OCI-LY1 (cell line): Measurements from ENCODE around the gene DIP2C.

Experiments
- H2AFZ ChIP-seq: fragments of 200-600 bp; sonication (generic), shearing (Covaris generic); 2 replicates; pipeline ENCODE4 v1.6.0; 2014; ENCODE audit warnings: antibody characterized with exemption, mild to moderate bottlenecking, low read length
- H3F3A ChIP-seq: fragments of 200-600 bp; sonication (generic), shearing (Covaris generic); 2 replicates; pipeline ENCODE4 v1.6.0; 2014; ENCODE audit warnings: mild to moderate bottlenecking, antibody characterized with exemption, low read length, moderate library complexity; ENCODE audit not compliant: insufficient read depth
- H3K27ac ChIP-seq: fragments of 200-600 bp; sonication (generic); 2 replicates; pipeline ENCODE4 v1.5.1; 2014; ENCODE audit warnings: low read length, mixed run types, mild to moderate bottlenecking, low read depth; ENCODE audit not compliant: poor library complexity, severe bottlenecking
- H3K27me3 ChIP-seq: fragments of 200-600 bp; sonication (generic); 2 replicates; pipeline ENCODE4 v1.6.0; 2014; ENCODE audit warnings: antibody characterized with exemption, mild to moderate bottlenecking, low read length, moderate library complexity; ENCODE audit not compliant: insufficient read depth
- H3K36me3 ChIP-seq: fragments of 200-600 bp; sonication (generic); 2 replicates; pipeline ENCODE4 v1.6.1; 2014; ENCODE audit warnings: mild to moderate bottlenecking, antibody characterized with exemption, low read length, moderate library complexity, mixed read lengths; ENCODE audit not compliant: insufficient read depth
- H3K4me1 ChIP-seq: fragments of 200-600 bp; sonication (generic); 2 replicates; pipeline ENCODE4 v1.5.1; 2014; ENCODE audit warnings: mild to moderate bottlenecking, low read length, moderate library complexity; ENCODE audit not compliant: insufficient read depth, severe bottlenecking
- H3K4me2 ChIP-seq: fragments of 200-600 bp; sonication (generic), shearing (Covaris generic); 2 replicates; pipeline ENCODE4 v1.6.1; 2014; ENCODE audit warnings: low read length
- H3K4me3 ChIP-seq: fragments of 200-600 bp; sonication (generic); 2 replicates; pipeline ENCODE4 v1.5.1; 2014; ENCODE audit warnings: low read length, low read depth, mild to moderate bottlenecking, mixed read lengths; ENCODE audit not compliant: poor library complexity, severe bottlenecking
- H3K79me2 ChIP-seq: fragments of 200-600 bp; shearing (Covaris generic); 2 replicates; pipeline ENCODE4 v1.6.1; 2016; ENCODE audit warnings: mixed run types, low read length, mixed read lengths; ENCODE audit not compliant: insufficient read depth
- H3K9ac ChIP-seq: fragments of 200-600 bp; sonication (generic), shearing (Covaris generic); 2 replicates; pipeline ENCODE4 v1.6.1; 2014; ENCODE audit warnings: mild to moderate bottlenecking, low read length, mixed read lengths
- H3K9me2 ChIP-seq: fragments of 200-600 bp; sonication (generic), shearing (Covaris generic); 2 replicates; pipeline ENCODE4 v1.6.1; 2014; ENCODE audit warnings: low read depth, mild to moderate bottlenecking, low read length, mixed read lengths
- H3K9me3 ChIP-seq: fragments of 200-600 bp; shearing (Covaris generic); 2 replicates; pipeline ENCODE4 v1.6.1; 2014; ENCODE audit warnings: low read length, mixed read lengths
- H4K20me1 ChIP-seq: fragments of 200-600 bp; sonication (generic), shearing (Covaris generic); 2 replicates; pipeline ENCODE4 v1.6.0; 2016; ENCODE audit warnings: mild to moderate bottlenecking, low read length; ENCODE audit not compliant: insufficient read depth
- EZH2 ChIP-seq: fragments of 200-600 bp; sonication (generic), shearing (Covaris generic); IDR thresholded peaks from 2 replicates; pipeline ENCODE4 v1.8.0; 2017; ENCODE audit warnings: borderline replicate concordance, mixed run types, mild to moderate bottlenecking, antibody characterized with exemption, low read length, moderate library complexity, mixed read lengths
- TF ChIP-seq, protein P1 (sequence below): fragments of 200-600 bp; sonication (generic), shearing (Covaris generic); IDR thresholded peaks from 2 replicates; pipeline ENCODE4 v1.5.1; 2017; ENCODE audit warnings: mild to moderate bottlenecking, antibody characterized with exemption, low read length, moderate library complexity, mixed read lengths

DIP2C gene

DNA sequence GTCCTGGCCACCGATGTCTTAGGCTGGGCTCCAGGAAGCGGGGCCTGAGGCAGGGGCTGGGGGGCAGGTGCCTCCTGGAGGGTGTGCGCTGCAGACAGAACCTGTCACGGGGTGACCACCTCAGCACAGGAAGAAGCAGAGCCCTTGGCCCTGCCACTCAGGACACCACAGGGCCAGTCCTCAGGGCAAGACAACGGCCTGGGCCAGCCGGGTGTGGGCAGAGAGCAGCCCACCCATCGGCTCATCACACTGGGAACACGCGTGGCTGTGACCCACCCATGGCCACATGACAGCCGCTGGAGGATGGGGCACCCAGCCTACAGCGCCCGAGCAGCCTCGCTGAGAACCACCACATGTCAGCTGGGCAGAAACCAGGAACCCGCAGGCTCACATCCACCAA, 5.9 kb upstream of the DIP2C start:
- no peak overlapping the region for H3K4me3 ChIP-seq
- H3K27ac ChIP-seq = no peak overlapping the region
- no peak overlapping the region for H3K4me2 ChIP-seq
- H4K20me1 ChIP-seq = no peaks in the 10 kb centered on the region
- no peak overlapping the region for H2AFZ ChIP-seq
- H3K79me2 ChIP-seq = no peaks in the 10 kb centered on the region
- no peaks in the 10 kb centered on the region for H3K36me3 ChIP-seq
- H3K9me3 ChIP-seq = no peaks in the 10 kb centered on the region
- H3K9ac ChIP-seq = no peak overlapping the region
- TF ChIP-seq, protein P1, sequence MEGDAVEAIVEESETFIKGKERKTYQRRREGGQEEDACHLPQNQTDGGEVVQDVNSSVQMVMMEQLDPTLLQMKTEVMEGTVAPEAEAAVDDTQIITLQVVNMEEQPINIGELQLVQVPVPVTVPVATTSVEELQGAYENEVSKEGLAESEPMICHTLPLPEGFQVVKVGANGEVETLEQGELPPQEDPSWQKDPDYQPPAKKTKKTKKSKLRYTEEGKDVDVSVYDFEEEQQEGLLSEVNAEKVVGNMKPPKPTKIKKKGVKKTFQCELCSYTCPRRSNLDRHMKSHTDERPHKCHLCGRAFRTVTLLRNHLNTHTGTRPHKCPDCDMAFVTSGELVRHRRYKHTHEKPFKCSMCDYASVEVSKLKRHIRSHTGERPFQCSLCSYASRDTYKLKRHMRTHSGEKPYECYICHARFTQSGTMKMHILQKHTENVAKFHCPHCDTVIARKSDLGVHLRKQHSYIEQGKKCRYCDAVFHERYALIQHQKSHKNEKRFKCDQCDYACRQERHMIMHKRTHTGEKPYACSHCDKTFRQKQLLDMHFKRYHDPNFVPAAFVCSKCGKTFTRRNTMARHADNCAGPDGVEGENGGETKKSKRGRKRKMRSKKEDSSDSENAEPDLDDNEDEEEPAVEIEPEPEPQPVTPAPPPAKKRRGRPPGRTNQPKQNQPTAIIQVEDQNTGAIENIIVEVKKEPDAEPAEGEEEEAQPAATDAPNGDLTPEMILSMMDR = no peak
- TF ChIP-seq EZH2 = no peak
- no peaks in the 10 kb centered on the region; the same call in 1 of the 2 replicates for H3K27me3 ChIP-seq
- H3K4me1 ChIP-seq = peaks cover 9% of the 10 kb centered on the region
- H3K9me2 ChIP-seq = no peaks in the 10 kb centered on the region
- no peaks in the 10 kb centered on the region for H3F3A ChIP-seq

DNA sequence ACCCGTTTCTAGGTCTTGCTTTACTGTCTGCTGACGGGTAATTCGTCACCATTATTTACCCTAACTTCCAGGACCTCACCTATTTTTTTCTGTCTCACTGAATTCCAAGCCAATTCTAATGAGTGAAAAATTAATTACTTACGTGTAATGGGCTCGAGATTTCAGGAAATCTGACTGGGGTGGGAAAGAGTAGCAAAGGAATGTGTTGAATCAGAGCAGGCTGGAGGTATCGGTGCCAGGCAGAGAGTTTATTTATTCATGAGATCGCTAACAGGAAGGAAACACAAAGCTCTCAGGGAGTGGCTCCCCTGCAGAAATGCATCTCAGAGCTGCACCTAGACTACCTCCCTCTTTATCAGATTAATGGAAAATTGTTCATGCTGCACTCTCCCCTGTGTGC, 4.0 kb upstream of the DIP2C start:
- Histone ChIP-seq H3K9me3 (no peaks in the 10 kb centered on the region), H3K27ac (no peak overlapping the region), H4K20me1 (no peaks in the 10 kb centered on the region), H2AFZ (no peak overlapping the region), H3K4me1 (peaks cover 12% of the 10 kb centered on the region), H3K9ac (no peak overlapping the region), H3K27me3 (no peaks in the 10 kb centered on the region; the same call in 1 of the 2 replicates), H3K4me2 (no peak overlapping the region), H3F3A (no peaks in the 10 kb centered on the region), H3K9me2 (no peaks in the 10 kb centered on the region), H3K4me3 (no peak overlapping the region), H3K36me3 (no peaks in the 10 kb centered on the region), H3K79me2 (no peaks in the 10 kb centered on the region)
- no peak for TF ChIP-seq EZH2
- TF ChIP-seq, protein P1 = no peak

DNA sequence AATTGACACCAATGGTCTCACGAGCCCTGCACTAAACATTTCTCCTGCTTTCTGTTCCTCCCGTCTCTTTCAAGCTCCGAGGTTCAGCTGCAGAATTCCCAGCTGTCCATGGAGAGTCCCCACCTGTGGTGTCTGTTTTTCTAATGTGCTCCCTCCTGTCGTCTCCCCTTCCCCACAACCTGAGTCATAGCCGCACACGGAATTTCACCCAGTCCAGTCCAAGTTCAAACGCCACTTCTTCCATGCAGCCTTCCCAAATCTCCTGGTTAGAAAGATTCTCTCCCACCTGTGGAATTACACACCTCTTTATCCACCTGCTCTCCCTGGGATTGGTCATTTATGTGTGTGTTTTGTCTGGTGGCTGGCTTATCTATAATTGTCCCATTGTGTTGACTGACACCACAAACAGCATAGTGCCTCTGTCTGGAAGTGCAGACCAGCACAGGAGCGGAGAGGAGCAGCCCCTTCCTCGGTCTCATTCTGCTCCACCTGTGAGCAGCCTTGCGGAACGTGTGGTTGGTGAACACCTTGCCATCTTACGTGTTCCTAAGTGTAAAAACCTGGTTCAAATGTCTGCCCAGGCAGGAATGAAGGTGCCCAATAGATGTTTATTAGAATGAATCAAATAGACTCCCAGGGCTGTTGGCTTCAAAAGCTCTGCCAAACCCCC, 3.3 kb upstream of the DIP2C start:
- H3K4me3 ChIP-seq = no peak overlapping the region
- H2AFZ ChIP-seq = no peak overlapping the region
- no peak overlapping the region for H3K4me2 ChIP-seq
- H4K20me1 ChIP-seq = no peaks in the 10 kb centered on the region
- no peaks in the 10 kb centered on the region for H3K36me3 ChIP-seq
- no peaks in the 10 kb centered on the region for H3K9me3 ChIP-seq
- no peaks in the 10 kb centered on the region; the same call in 1 of the 2 replicates for H3K27me3 ChIP-seq
- H3K4me1 ChIP-seq = peaks cover 18% of the 10 kb centered on the region
- H3K79me2 ChIP-seq = no peaks in the 10 kb centered on the region
- H3F3A ChIP-seq = no peaks in the 10 kb centered on the region
- H3K27ac ChIP-seq = no peak overlapping the region
- TF ChIP-seq EZH2 = no peak
- TF ChIP-seq, protein P1 = no peak
- no peak overlapping the region for H3K9ac ChIP-seq
- H3K9me2 ChIP-seq = no peaks in the 10 kb centered on the region
